HepG2 (cell line): ENCODE data around the gene NRIP2. TPM values are rescaled to one million over a fixed set of nuclear protein-coding genes. Genes with fewer than 3 reads are reported as not detected.

Source experiments
- BCL6 ChIP-seq: IDR thresholded peaks from 2 replicates; pipeline ENCODE4 v1.6.1; 2016; ENCODE audit warnings: missing genetic modification reagents, missing compliant biosample characterization
- GATAD2A ChIP-seq: IDR thresholded peaks from 2 replicates; pipeline ENCODE4 v1.6.1; 2016
- GPBP1L1 ChIP-seq: sonication (generic); formaldehyde crosslinking; IDR thresholded peaks from 2 replicates; pipeline ENCODE4 v1.5.0; 2020; ENCODE audit warnings: mild to moderate bottlenecking, missing genetic modification reagents
- HMGA1 ChIP-seq: sonication (generic); formaldehyde crosslinking; conservative IDR thresholded peaks from 2 replicates; pipeline ENCODE4 v1.4.0; 2020; ENCODE audit warnings: missing genetic modification reagents
- JUN ChIP-seq: sonication (generic); formaldehyde crosslinking; IDR thresholded peaks from 2 replicates; pipeline ENCODE4 v1.4.0; 2020; ENCODE audit warnings: mild to moderate bottlenecking, missing genetic modification reagents
- MED13 ChIP-seq: sonication (generic); formaldehyde crosslinking; IDR thresholded peaks from 2 replicates; pipeline ENCODE4 v1.5.0; 2020; ENCODE audit warnings: missing genetic modification reagents
- MYNN ChIP-seq: sonication (generic); formaldehyde crosslinking; IDR thresholded peaks from 2 replicates; pipeline ENCODE4 v1.4.0; 2020; ENCODE audit warnings: mild to moderate bottlenecking, low read depth, missing genetic modification reagents
- MZF1 ChIP-seq: sonication (generic); formaldehyde crosslinking; IDR thresholded peaks from 2 replicates; pipeline ENCODE4 v1.8.1; 2023; ENCODE audit warnings: mild to moderate bottlenecking, missing genetic modification reagents, borderline replicate concordance
- PHF21A ChIP-seq: sonication (generic); formaldehyde crosslinking; IDR thresholded peaks from 2 replicates; pipeline ENCODE4 v1.5.0; 2020; ENCODE audit warnings: mild to moderate bottlenecking, missing genetic modification reagents
- SNAI1 ChIP-seq: sonication (generic); formaldehyde crosslinking; IDR thresholded peaks from 2 replicates; pipeline ENCODE4 v1.5.0; 2020; ENCODE audit warnings: mild to moderate bottlenecking, missing genetic modification reagents, borderline replicate concordance
- SPEN ChIP-seq: sonication (generic); formaldehyde crosslinking; IDR thresholded peaks from 2 replicates; pipeline ENCODE4 v1.5.1; 2020; ENCODE audit warnings: low read depth, mild to moderate bottlenecking, missing genetic modification reagents
- TAF1 ChIP-seq: sonication (generic); formaldehyde crosslinking; IDR thresholded peaks from 2 replicates; pipeline ENCODE4 v1.4.0; 2020; ENCODE audit warnings: missing genetic modification reagents
- ZFAT ChIP-seq: sonication (generic); formaldehyde crosslinking; conservative IDR thresholded peaks from 2 replicates; pipeline ENCODE4 v1.8.1; 2023; ENCODE audit warnings: missing genetic modification reagents, inconsistent platforms
- ZFP90 ChIP-seq: sonication (generic); formaldehyde crosslinking; IDR thresholded peaks from 2 replicates; pipeline ENCODE4 v1.8.0; 2022; ENCODE audit warnings: missing genetic modification reagents, mild to moderate bottlenecking, inconsistent platforms, borderline replicate concordance
- ZNF230 ChIP-seq: sonication (generic); formaldehyde crosslinking; IDR thresholded peaks from 2 replicates; pipeline ENCODE4 v1.4.0; 2020; ENCODE audit warnings: mild to moderate bottlenecking, missing genetic modification reagents
- ZNF446 ChIP-seq: sonication (generic); formaldehyde crosslinking; IDR thresholded peaks from 2 replicates; pipeline ENCODE4 v1.5.0; 2020; ENCODE audit warnings: mild to moderate bottlenecking, missing genetic modification reagents
- ZNF619 ChIP-seq: sonication (generic); formaldehyde crosslinking; IDR thresholded peaks from 2 replicates; pipeline ENCODE4 v1.4.0; 2020; ENCODE audit warnings: mild to moderate bottlenecking, missing genetic modification reagents
- ZNF646 ChIP-seq: sonication (generic); formaldehyde crosslinking; IDR thresholded peaks from 2 replicates; pipeline ENCODE4 v1.9.0; 2021; ENCODE audit warnings: mild to moderate bottlenecking, missing genetic modification reagents
- ZNF891 ChIP-seq: sonication (generic); formaldehyde crosslinking; IDR thresholded peaks from 2 replicates; pipeline ENCODE4 v1.5.0; 2020; ENCODE audit warnings: mild to moderate bottlenecking, missing genetic modification reagents
- polyA plus RNA-seq, 8 experiments: library from polyadenylated mRNA; depleted of rRNA in 3 of 8; stranded (reverse) in 7 of 8; unstranded in 1 of 8; fragments of >200 nt; fragmentation: Illumina TruSeq in 4 of 8; extraction: Trizol in 4 of 8; gene quantifications; 2 replicates each; pipeline versions ENCODE4 v1.2.1 to v1.2.3, GENCODE V29; 2011 to 2016; ENCODE audit warnings: low read depth in 4 of 8, missing spikeins in 1 of 8, mixed read lengths in 1 of 8; ENCODE audit not compliant: insufficient read depth in 1 of 8
- total RNA-seq, 5 experiments: library from RNA; depleted of rRNA; stranded (reverse); fragments of >200 nt; fragmentation: Illumina TruSeq; extraction: Trizol; gene quantifications; 2 replicates each; pipeline ENCODE4 v1.2.3, GENCODE V29; 2016; ENCODE audit warnings: low read depth in 1 of 5

Gene NRIP2
- total and polyA plus RNA-seq, 2 of the 13 experiments (the other 11 are each of a cell fraction or from before 2014, with no cell fraction given), result not detected

- no peak for TF ChIP-seq ZNF646 (CRISPR knock-in tag)
- TF ChIP-seq MZF1, result peak; percentile 87; the same call in 1 of the 2 replicates
- TF ChIP-seq ZNF891 (CRISPR knock-in tag), result peak; percentile 86; the same call in 1 of the 2 replicates
- peak; percentile 94 for TF ChIP-seq TAF1 (CRISPR knock-in tag)
- no peak for TF ChIP-seq GPBP1L1 (CRISPR knock-in tag)
- TF ChIP-seq MED13 (CRISPR knock-in tag), result 0 out of 2 replicates have a peak, but pooled peaks have one; percentile 65
- no peak for TF ChIP-seq MYNN (CRISPR knock-in tag)
- TF ChIP-seq ZNF230 (CRISPR knock-in tag), result peak; percentile 96
- TF ChIP-seq SNAI1 (CRISPR knock-in tag), result no peak
- peak; percentile 78 for TF ChIP-seq BCL6 (CRISPR knock-in tag)
- TF ChIP-seq ZFAT (CRISPR knock-in tag), result no peak
- peak; percentile 62; the same call in 1 of the 2 replicates for TF ChIP-seq JUN (CRISPR knock-in tag)
- TF ChIP-seq SPEN (CRISPR knock-in tag), result peak; percentile 97
- no peak for TF ChIP-seq HMGA1 (CRISPR knock-in tag)
- TF ChIP-seq ZFP90 (CRISPR knock-in tag), result peak; percentile 81
- no peak for TF ChIP-seq ZNF446 (CRISPR knock-in tag)
- peak; percentile 51; the same call in 1 of the 2 replicates for TF ChIP-seq GATAD2A (CRISPR knock-in tag)
- TF ChIP-seq PHF21A, result peak; percentile 92
- peak; percentile 84 for TF ChIP-seq ZNF619 (CRISPR knock-in tag)
These were observed 22.3 kb downstream of the NRIP2 start, which contains the start of gene ITFG2 (continued) for GRCh38 chr12:2812290-2813213.
